Thymus (tissue), 11 donors: Measurements from ENCODE around the gene ZNF436. TPM values are rescaled to one million over a fixed set of nuclear protein-coding genes. Genes with fewer than 3 reads are reported as not detected.

Experiments
- DNase-seq, 9 donors: peaks; one replicate each; pipeline ENCODE4 v3.0.0-alpha.2; 2013; ENCODE audit warnings: low spot score in 9 of 9, low read depth in 6 of 9, missing footprints in 1 of 9
- H3K27ac ChIP-seq, 2 donors: one replicate each; pipeline ENCODE4 v1.5.1; 2013; ENCODE audit warnings: control low read depth in 1 of 2, low read depth in 1 of 2, low read length in 1 of 2, mild to moderate bottlenecking in 1 of 2, moderate library complexity in 1 of 2
- H3K27me3 ChIP-seq, 2 donors: one replicate each; pipeline ENCODE4 v1.5.1; 2013; ENCODE audit warnings: low read length in 1 of 2; ENCODE audit not compliant: control insufficient read depth in 2 of 2, insufficient read depth in 1 of 2
- H3K36me3 ChIP-seq, 2 donors: one replicate each; pipeline ENCODE4 v1.5.1; 2013; ENCODE audit warnings: low read length in 1 of 2, mild to moderate bottlenecking in 1 of 2, moderate library complexity in 1 of 2; ENCODE audit not compliant: control insufficient read depth in 2 of 2, insufficient read depth in 2 of 2
- H3K4me1 ChIP-seq, 2 donors: one replicate each; pipeline ENCODE4 v1.5.1; 2013; ENCODE audit warnings: low read length in 2 of 2; ENCODE audit not compliant: control insufficient read depth in 2 of 2, insufficient read depth in 2 of 2
- H3K4me3 ChIP-seq, 2 donors: one replicate each; pipeline ENCODE4 v1.5.1; 2013; ENCODE audit warnings: low read length in 2 of 2, control low read depth in 1 of 2, mild to moderate bottlenecking in 1 of 2
- H3K9me3 ChIP-seq, 2 donors: one replicate each; pipeline ENCODE4 v1.5.1; 2013; ENCODE audit warnings: low read length in 1 of 2, mild to moderate bottlenecking in 1 of 2; ENCODE audit not compliant: control insufficient read depth in 2 of 2, insufficient read depth in 1 of 2
- WGBS: extraction: QIAGEN DNeasy Blood & Tissue Kit; methylation state at CpG from one replicate; pipeline ENCODE4 v1.1.7; 2013; 5-methylcytosine and 5-hydroxymethylcytosine counted together
- polyA plus RNA-seq: library from polyadenylated mRNA; stranded (reverse); fragments of 200-250 nt; gene quantifications from one replicate; pipeline ENCODE4 v1.2.3, GENCODE V29; 2013
- total RNA-seq: library from RNA; stranded (reverse); fragments of 120-200 nt; gene quantifications from one replicate; pipeline ENCODE4 v1.2.4, GENCODE V29; 2013
- donor health status: healthy.

Gene ZNF436
- total and polyA plus RNA-seq, 2 donors = 6.6 to 11.4 TPM

- no peak for DNase-seq
- no peaks in the 10 kb centered on the region for H3K4me1 ChIP-seq
- H3K4me3 ChIP-seq = no peak overlapping the region
- peaks cover 0 to 5% of the 10 kb centered on the region in 2 donors for H3K27me3 ChIP-seq
- 75% methylated on average over 4 of the region's 4 CpGs for WGBS
- no peaks in the 10 kb centered on the region for H3K36me3 ChIP-seq
- no peak overlapping the region for H3K27ac ChIP-seq
- H3K9me3 ChIP-seq = no peaks in the 10 kb centered on the region
Measured at GRCh38 chr1:23395849-23396248, 26.2 kb upstream of the ZNF436 start.

GRCh38 chr1:23395154-23395724 lies 25.6 kb upstream of the ZNF436 start:
- DNase-seq = no peak
- Histone ChIP-seq H3K4me3 (no peak overlapping the region), H3K4me1 (no peaks in the 10 kb centered on the region), H3K36me3 (no peaks in the 10 kb centered on the region), H3K27ac (peak overlapping the region in 1 of 2 donors; percentile 49), H3K9me3 (no peaks in the 10 kb centered on the region), H3K27me3 (peaks cover 0 to 5% of the 10 kb centered on the region in 2 donors)
- WGBS = 85% methylated on average over 8 of the region's 8 CpGs

GRCh38 chr1:23394684-23395083 lies 25.0 kb upstream of the ZNF436 start:
- Histone ChIP-seq H3K27me3 (peaks cover 0 to 5% of the 10 kb centered on the region in 2 donors), H3K4me3 (no peak overlapping the region), H3K4me1 (no peaks in the 10 kb centered on the region), H3K36me3 (no peaks in the 10 kb centered on the region), H3K9me3 (no peaks in the 10 kb centered on the region), H3K27ac (peak overlapping the region in 1 of 2 donors; percentile 28)
- WGBS = 84% methylated on average over 7 of the region's 7 CpGs
- no peak for DNase-seq

GRCh38 chr1:23394181-23394580 lies 24.5 kb upstream of the ZNF436 start:
- WGBS = 95% methylated on average over 4 of the region's 4 CpGs
- H3K27ac ChIP-seq = peak overlapping the region in 1 of 2 donors; percentile 28
- H3K9me3 ChIP-seq = no peaks in the 10 kb centered on the region
- no peak overlapping the region for H3K4me3 ChIP-seq
- H3K36me3 ChIP-seq = no peaks in the 10 kb centered on the region
- no peak for DNase-seq
- H3K4me1 ChIP-seq = no peaks in the 10 kb centered on the region
- peaks cover 0 to 5% of the 10 kb centered on the region in 2 donors for H3K27me3 ChIP-seq

GRCh38 chr1:23393706-23394105 lies 24.1 kb upstream of the ZNF436 start:
- WGBS = 97% methylated on average over 15 of the region's 15 CpGs
- H3K4me1 ChIP-seq = no peaks in the 10 kb centered on the region
- DNase-seq = no peak
- no peak overlapping the region for H3K27ac ChIP-seq
- H3K36me3 ChIP-seq = no peaks in the 10 kb centered on the region
- no peak overlapping the region for H3K4me3 ChIP-seq
- no peaks in the 10 kb centered on the region for H3K9me3 ChIP-seq
- H3K27me3 ChIP-seq = peaks cover 0 to 5% of the 10 kb centered on the region in 2 donors

- H3K27me3 ChIP-seq = peaks cover 0 to 3% of the 10 kb centered on the region in 2 donors
- no peak overlapping the region for H3K4me3 ChIP-seq
- H3K9me3 ChIP-seq = no peaks in the 10 kb centered on the region
- no peaks in the 10 kb centered on the region for H3K36me3 ChIP-seq
- H3K27ac ChIP-seq = no peak overlapping the region
- DNase-seq = no peak
- 90% methylated on average over 2 of the region's 2 CpGs for WGBS
- H3K4me1 ChIP-seq = no peaks in the 10 kb centered on the region
Measured at GRCh38 chr1:23392125-23392855, 22.7 kb upstream of the ZNF436 start.

- WGBS = 67% methylated on average over 9 of the region's 9 CpGs
- Histone ChIP-seq H3K4me1 (no peaks in the 10 kb centered on the region), H3K4me3 (no peak overlapping the region)
Measured at GRCh38 chr1:23389837-23390321, 20.2 kb upstream of the ZNF436 start.

GRCh38 chr1:23387494-23387893 lies 17.9 kb upstream of the ZNF436 start:
- H3K4me3 ChIP-seq = no peak overlapping the region
- H3K27ac ChIP-seq = no peak overlapping the region
- no peaks in the 10 kb centered on the region for H3K27me3 ChIP-seq
- no peak for DNase-seq
- no peaks in the 10 kb centered on the region for H3K36me3 ChIP-seq
- WGBS = 97% methylated on average over 8 of the region's 8 CpGs
- peaks cover 0 to 7% of the 10 kb centered on the region in 2 donors for H3K4me1 ChIP-seq
- H3K9me3 ChIP-seq = no peaks in the 10 kb centered on the region

More at GRCh38 chr1:23389837-23390321, 20.2 kb upstream of the ZNF436 start:
- Histone ChIP-seq H3K27me3 (no peaks in the 10 kb centered on the region), H3K36me3 (no peaks in the 10 kb centered on the region), H3K9me3 (no peaks in the 10 kb centered on the region), H3K27ac (no peak overlapping the region)
- DNase-seq = no peak

GRCh38 chr1:23385119-23385621 lies 15.5 kb upstream of the ZNF436 start:
- DNase-seq = no peak
- H3K4me3 ChIP-seq = no peak overlapping the region
- H3K4me1 ChIP-seq = peaks cover 0 to 7% of the 10 kb centered on the region in 2 donors
- no peaks in the 10 kb centered on the region for H3K9me3 ChIP-seq
- H3K27ac ChIP-seq = no peak overlapping the region
- H3K27me3 ChIP-seq = no peaks in the 10 kb centered on the region
- H3K36me3 ChIP-seq = no peaks in the 10 kb centered on the region
- WGBS = 94% methylated on average over 14 of the region's 14 CpGs
